Measurements from ENCODE around the gene USP43.

- TF ChIP-seq CTCF (IDR thresholded peaks at IDR 0.05) (no peak), E2F6 (IDR thresholded peaks at IDR 0.05; ENCODE audit: borderline replicate concordance, low read depth) (no peak)
Observed at GRCh38 chr17:9666461-9667050, 21.2 kb downstream of the USP43 start.

Data from A549 (cell line).